ENCODE measurements around the gene CCDC8. TPM values are rescaled to one million over a fixed set of nuclear protein-coding genes. Genes with fewer than 3 reads are reported as not detected.

Gene CCDC8
- total and polyA plus RNA-seq, 2 experiments from 2014 or later = 5.6 to 16.5 TPM

DNA sequence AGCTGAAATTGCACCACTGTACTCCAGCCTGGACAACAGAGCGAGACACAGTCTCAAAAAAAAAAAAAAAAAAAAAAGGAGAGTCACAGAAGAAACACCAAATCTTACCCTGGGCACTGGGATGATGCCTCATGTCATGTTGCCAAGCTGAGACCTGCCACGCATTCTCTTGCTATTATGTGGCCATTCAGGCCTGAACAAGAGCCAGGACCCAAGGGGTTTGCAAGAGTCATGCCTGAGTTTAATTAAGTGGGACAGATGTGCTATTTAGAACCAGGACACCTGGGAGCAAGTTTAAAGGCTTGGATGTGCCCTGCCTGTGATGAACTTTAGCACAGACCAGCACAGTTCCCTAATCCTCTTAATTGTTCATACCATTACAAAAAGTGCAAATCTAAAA is 48.2 kb upstream of the CCDC8 start:
- Histone ChIP-seq H3K79me2 (replicated peaks; ENCODE audit: insufficient read depth) (no peaks in the 10 kb centered on the region), H3K4me2 (no peak overlapping the region), H3K27ac (ENCODE audit: low read depth) (no peak overlapping the region), H4K20me1 (replicated peaks; ENCODE audit: insufficient read depth) (no peaks in the 10 kb centered on the region), H2AFZ (no peak overlapping the region), H3F3A (replicated peaks; ENCODE audit: low read depth) (no peaks in the 10 kb centered on the region), H3K4me1 (ENCODE audit: insufficient read depth) (no peaks in the 10 kb centered on the region), H3K36me3 (ENCODE audit: insufficient read depth) (no peaks in the 10 kb centered on the region), H3K4me3 (no peak overlapping the region), H3K27me3 (ENCODE audit: insufficient read depth) (no peaks in the 10 kb centered on the region), H3K9me2 (ENCODE audit: insufficient read depth) (no peaks in the 10 kb centered on the region)
- H3K4me3 Mint-ChIP-seq = no peak overlapping the region
- DNase-seq (ENCODE audit: low spot score) = no peak
- peaks cover 6% of the 10 kb centered on the region for H3K27me3 Mint-ChIP-seq (ENCODE audit: insufficient read depth, low read depth, poor library complexity)
- TF ChIP-seq NANOG (IDR thresholded peaks at IDR 0.05; ENCODE audit: borderline replicate concordance) (no peak), ZNF114 (CRISPR knock-in tag; IDR thresholded peaks at IDR 0.05) (no peak), JUNB (IDR thresholded peaks at IDR 0.05; ENCODE audit: unreplicated experiment) (no peak)
- no peaks in the 10 kb centered on the region for H3K9me3 Mint-ChIP-seq
- no peaks in the 10 kb centered on the region for H3K4me1 Mint-ChIP-seq
- no peak for ATAC-seq
- H3K27ac Mint-ChIP-seq = no peak overlapping the region
- H3K36me3 Mint-ChIP-seq (ENCODE audit: low read depth) = peaks cover 2% of the 10 kb centered on the region; the same call in 1 of the 3 replicates

DNA sequence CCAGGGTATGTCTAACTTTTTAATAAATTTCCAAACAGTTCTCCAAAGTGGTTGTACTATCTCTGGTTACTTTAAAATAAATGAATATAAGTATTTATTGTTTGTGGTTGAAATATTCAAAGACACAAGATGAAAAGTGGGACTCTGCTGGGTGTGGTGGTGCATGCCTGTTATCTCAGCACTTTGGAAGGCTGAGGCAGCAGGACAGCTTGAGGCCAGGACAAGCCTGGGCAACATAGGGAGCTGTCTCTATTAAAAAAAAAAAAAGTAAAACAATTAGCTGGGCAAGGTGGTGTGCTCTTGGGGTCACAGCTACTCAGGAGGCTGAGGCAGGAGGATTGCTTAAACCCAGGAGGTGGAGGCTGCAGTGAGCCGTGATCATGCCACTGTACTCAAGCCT is 47.6 kb upstream of the CCDC8 start:
- no peaks in the 10 kb centered on the region for H3K36me3 ChIP-seq (ENCODE audit: insufficient read depth)
- H3K4me1 ChIP-seq (ENCODE audit: insufficient read depth) = no peaks in the 10 kb centered on the region
- no peak overlapping the region for H3K4me2 ChIP-seq
- H3K4me3 ChIP-seq = no peak overlapping the region
- Mint-ChIP-seq H3K36me3 (ENCODE audit: low read depth) (no peaks in the 10 kb centered on the region), H3K9me3 (no peaks in the 10 kb centered on the region), H3K27me3 (ENCODE audit: insufficient read depth, low read depth, poor library complexity) (peaks cover 6% of the 10 kb centered on the region), H3K27ac (no peak overlapping the region), H3K4me1 (no peaks in the 10 kb centered on the region), H3K4me3 (no peak overlapping the region)
- no peak overlapping the region for H3K27ac ChIP-seq (ENCODE audit: low read depth)
- TF ChIP-seq STAT1 (IDR thresholded peaks at IDR 0.05; ENCODE audit: unreplicated experiment) (no peak), ZNF114 (CRISPR knock-in tag; IDR thresholded peaks at IDR 0.05) (no peak), EZH2 (IDR thresholded peaks at IDR 0.05; ENCODE audit: low read depth, unreplicated experiment) (no peak), ZNF331 (CRISPR knock-in tag; IDR thresholded peaks at IDR 0.05; ENCODE audit: low read depth) (no peak)
- TF ChIP-seq, protein P1, sequence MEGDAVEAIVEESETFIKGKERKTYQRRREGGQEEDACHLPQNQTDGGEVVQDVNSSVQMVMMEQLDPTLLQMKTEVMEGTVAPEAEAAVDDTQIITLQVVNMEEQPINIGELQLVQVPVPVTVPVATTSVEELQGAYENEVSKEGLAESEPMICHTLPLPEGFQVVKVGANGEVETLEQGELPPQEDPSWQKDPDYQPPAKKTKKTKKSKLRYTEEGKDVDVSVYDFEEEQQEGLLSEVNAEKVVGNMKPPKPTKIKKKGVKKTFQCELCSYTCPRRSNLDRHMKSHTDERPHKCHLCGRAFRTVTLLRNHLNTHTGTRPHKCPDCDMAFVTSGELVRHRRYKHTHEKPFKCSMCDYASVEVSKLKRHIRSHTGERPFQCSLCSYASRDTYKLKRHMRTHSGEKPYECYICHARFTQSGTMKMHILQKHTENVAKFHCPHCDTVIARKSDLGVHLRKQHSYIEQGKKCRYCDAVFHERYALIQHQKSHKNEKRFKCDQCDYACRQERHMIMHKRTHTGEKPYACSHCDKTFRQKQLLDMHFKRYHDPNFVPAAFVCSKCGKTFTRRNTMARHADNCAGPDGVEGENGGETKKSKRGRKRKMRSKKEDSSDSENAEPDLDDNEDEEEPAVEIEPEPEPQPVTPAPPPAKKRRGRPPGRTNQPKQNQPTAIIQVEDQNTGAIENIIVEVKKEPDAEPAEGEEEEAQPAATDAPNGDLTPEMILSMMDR (conservative IDR thresholded peaks at IDR 0.05; ENCODE audit: low read depth in 2 of 2) = no peak
- no peaks in the 10 kb centered on the region for H3K27me3 ChIP-seq (ENCODE audit: insufficient read depth)
- no peak for ATAC-seq
- no peaks in the 10 kb centered on the region for H4K20me1 ChIP-seq (replicated peaks; ENCODE audit: insufficient read depth)
- no peaks in the 10 kb centered on the region for H3K79me2 ChIP-seq (replicated peaks; ENCODE audit: insufficient read depth)
- no peaks in the 10 kb centered on the region for H3K9me2 ChIP-seq (ENCODE audit: insufficient read depth)
- no peak overlapping the region for H2AFZ ChIP-seq
- DNase-seq (ENCODE audit: low spot score) = no peak
- no peaks in the 10 kb centered on the region for H3F3A ChIP-seq (replicated peaks; ENCODE audit: low read depth)

DNA sequence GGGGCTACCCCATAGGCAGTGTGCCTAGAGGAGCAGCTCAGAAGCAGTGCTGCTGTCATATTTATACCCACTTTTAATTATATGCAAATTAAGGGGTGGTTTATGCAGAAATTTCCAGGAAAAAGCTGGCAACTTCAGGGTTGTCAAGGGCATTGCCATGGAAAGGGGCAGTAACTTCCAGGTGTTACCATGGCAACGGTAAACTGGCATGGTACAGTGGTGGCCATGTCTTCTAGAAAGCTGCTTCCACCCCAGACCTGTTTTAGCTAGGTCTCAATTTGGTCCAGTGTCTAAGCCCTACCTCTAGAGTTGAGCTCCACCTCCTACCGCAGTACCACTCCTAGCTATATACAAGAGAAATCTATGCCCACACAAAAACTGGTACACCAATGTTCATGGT is 46.7 kb upstream of the CCDC8 start:
- Mint-ChIP-seq H3K9me3 (no peaks in the 10 kb centered on the region), H3K4me3 (no peak overlapping the region), H3K36me3 (ENCODE audit: low read depth) (no peaks in the 10 kb centered on the region), H3K27me3 (ENCODE audit: insufficient read depth, low read depth, poor library complexity) (peaks cover 6% of the 10 kb centered on the region), H3K4me1 (no peaks in the 10 kb centered on the region), H3K27ac (no peak overlapping the region)
- DNase-seq (ENCODE audit: low spot score) (no peak), ATAC-seq (no peak)
- no peaks in the 10 kb centered on the region for H3K36me3 ChIP-seq (ENCODE audit: insufficient read depth)
- H3K79me2 ChIP-seq (replicated peaks; ENCODE audit: insufficient read depth) = no peaks in the 10 kb centered on the region
- H3K4me1 ChIP-seq (ENCODE audit: insufficient read depth) = no peaks in the 10 kb centered on the region
- no peaks in the 10 kb centered on the region for H3K27me3 ChIP-seq (ENCODE audit: insufficient read depth)
- H3K27ac ChIP-seq (ENCODE audit: low read depth) = no peak overlapping the region
- no peak overlapping the region for H3K4me2 ChIP-seq
- H3F3A ChIP-seq (replicated peaks; ENCODE audit: low read depth) = no peaks in the 10 kb centered on the region
- H3K4me3 ChIP-seq = no peak overlapping the region
- H4K20me1 ChIP-seq (replicated peaks; ENCODE audit: insufficient read depth) = no peaks in the 10 kb centered on the region
- no peak overlapping the region for H2AFZ ChIP-seq
- H3K9me2 ChIP-seq (ENCODE audit: insufficient read depth) = no peaks in the 10 kb centered on the region
- TF ChIP-seq EZH2 (IDR thresholded peaks at IDR 0.05; ENCODE audit: low read depth, unreplicated experiment) (no peak), STAT1 (IDR thresholded peaks at IDR 0.05; ENCODE audit: unreplicated experiment) (no peak)
- TF ChIP-seq, protein P1 (conservative IDR thresholded peaks at IDR 0.05; ENCODE audit: low read depth in 2 of 2) = no peak
